Measurements from ENCODE around the gene ANKRD11.

DNA sequence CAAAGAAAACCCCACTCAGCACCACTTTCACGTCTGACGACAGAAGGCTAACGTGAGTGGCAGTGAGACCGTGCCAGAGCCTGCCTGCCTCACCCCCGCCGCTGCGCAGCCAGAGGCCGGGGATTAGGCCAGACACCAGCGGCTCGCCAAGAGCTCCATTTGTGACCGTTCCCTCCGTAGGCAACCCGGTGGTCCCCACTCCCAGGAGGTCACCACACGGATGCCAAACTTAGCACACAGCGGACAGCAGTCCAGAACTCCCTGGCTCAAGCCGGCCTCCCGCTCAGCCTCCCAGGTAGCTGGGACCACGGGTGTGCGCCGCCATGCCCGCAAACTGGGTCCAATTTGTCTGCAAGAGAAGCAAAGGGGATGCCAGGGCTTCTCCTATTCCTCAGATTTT lies 104.6 kb downstream of the ANKRD11 start:
- TF ChIP-seq, protein P1, sequence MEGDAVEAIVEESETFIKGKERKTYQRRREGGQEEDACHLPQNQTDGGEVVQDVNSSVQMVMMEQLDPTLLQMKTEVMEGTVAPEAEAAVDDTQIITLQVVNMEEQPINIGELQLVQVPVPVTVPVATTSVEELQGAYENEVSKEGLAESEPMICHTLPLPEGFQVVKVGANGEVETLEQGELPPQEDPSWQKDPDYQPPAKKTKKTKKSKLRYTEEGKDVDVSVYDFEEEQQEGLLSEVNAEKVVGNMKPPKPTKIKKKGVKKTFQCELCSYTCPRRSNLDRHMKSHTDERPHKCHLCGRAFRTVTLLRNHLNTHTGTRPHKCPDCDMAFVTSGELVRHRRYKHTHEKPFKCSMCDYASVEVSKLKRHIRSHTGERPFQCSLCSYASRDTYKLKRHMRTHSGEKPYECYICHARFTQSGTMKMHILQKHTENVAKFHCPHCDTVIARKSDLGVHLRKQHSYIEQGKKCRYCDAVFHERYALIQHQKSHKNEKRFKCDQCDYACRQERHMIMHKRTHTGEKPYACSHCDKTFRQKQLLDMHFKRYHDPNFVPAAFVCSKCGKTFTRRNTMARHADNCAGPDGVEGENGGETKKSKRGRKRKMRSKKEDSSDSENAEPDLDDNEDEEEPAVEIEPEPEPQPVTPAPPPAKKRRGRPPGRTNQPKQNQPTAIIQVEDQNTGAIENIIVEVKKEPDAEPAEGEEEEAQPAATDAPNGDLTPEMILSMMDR (IDR thresholded peaks at IDR 0.05) = no peak
- TF ChIP-seq POLR2A (IDR thresholded peaks at IDR 0.05) = no peak
